ENCODE measurements around the gene TMPRSS11B.
"Not testable (repeated sequence)": the region's sequence is repeated elsewhere in the genome, so short reads cannot be mapped to it uniquely, and the experiment has no call there.

Gene TMPRSS11B

DNA sequence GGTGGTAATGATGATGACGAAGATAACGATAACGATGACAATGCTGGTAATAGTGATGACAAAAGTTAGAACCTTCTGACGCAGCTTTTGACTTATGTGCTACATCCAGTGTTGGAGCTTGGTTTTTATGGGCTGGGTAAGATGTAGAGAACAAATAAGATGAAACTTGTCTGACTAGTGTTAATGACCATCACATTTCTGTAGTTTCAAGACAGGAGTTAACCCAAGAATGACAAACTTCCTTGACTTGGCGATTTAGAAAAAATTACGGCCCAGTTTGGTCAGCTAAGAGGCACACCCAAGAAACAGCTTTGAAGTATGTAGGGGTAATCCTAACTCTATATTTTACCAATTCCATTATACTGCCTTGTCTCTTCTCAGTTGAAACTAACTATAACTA is at the start of gene TMPRSS11B:
TMPRSS11B (minus strand) TSS at position 101 of the 400 bp plus-strand sequence. CDS start 136 bp downstream, outside the sequence.
- no peak for DNase-seq (ENCODE audit: low read depth)

DNA sequence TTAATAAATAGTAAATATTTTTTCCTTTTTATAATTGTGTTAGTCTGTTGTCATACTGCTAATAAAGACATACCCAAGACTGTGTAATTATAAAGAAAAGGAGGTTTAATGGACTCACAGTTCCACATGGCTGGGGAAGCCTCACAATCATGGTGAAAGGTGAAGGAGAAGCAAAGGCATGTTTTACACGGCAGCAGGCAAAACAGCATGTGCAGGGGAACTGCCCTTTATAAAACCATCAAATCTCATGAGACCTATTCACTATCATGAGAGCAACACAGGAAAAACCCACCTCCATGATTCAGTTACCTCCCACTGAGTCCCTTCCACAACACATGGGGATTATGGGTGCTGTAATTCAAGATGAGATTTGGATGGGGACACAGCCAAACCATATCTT is 45.8 kb upstream of the TMPRSS11B start:
- DNase-seq (ENCODE audit: low read depth) = no peak

DNA sequence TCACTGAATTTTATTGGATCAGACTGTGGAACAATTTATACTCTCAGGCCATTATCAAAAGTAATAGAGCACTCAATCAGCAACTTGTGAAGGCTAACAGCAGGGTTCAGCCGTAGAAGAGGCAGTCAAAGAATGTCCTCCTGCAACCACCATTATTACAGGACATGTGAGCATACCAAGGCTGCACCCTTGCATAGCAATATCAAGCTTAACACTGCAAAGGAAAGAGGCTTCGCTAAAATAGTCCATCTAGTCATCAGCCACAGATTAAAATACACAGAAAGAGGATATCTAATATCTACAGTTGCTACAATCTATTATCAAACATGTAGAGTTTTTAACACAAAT is 42.9 kb upstream of the TMPRSS11B start:
- DNase-seq (ENCODE audit: low read depth) = no peak

- DNase-seq (ENCODE audit: low read depth) = no peak
Observed at GRCh38 chr4:68287704-68288392, 42.4 kb upstream of the TMPRSS11B start.

DNA sequence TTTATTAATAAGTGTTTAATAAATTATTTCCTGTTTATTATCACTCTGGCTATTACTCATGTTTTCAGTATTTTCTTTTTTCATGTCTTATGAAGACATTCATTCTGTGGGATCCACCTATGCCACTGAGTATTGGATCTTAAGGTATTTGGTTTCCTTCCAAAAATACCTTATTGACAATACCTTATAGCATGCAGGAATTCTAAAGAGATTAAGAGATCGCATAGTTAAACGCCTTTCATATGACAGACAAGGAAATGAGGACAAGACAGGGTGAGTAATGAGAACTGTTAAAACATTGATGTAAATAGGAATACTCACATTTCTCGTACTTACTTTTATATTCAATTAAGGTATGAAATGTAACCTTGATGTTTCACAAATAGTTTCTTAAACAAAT is 38.2 kb upstream of the TMPRSS11B start:
- no peak for DNase-seq (ENCODE audit: low read depth)

DNA sequence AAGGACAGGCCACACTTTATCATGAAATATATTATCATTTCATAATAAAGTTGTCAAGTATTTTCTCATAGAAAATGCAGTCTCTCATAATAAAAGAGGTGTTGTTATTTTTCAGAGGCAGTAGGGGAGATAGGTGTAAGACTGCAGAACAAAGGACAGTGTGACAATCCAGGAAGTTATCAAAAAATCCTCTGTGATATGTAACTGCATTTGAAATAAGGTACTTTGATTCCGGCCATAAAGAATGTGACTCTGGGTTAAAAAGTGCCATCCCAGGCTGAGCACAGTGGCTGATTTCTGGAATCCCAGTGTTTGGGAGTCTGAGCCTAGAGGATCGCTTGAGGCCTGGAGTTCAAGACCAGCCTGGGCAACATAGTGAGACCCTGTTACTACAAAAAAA is 37.6 kb upstream of the TMPRSS11B start:
- DNase-seq (ENCODE audit: low read depth) = no peak

DNA sequence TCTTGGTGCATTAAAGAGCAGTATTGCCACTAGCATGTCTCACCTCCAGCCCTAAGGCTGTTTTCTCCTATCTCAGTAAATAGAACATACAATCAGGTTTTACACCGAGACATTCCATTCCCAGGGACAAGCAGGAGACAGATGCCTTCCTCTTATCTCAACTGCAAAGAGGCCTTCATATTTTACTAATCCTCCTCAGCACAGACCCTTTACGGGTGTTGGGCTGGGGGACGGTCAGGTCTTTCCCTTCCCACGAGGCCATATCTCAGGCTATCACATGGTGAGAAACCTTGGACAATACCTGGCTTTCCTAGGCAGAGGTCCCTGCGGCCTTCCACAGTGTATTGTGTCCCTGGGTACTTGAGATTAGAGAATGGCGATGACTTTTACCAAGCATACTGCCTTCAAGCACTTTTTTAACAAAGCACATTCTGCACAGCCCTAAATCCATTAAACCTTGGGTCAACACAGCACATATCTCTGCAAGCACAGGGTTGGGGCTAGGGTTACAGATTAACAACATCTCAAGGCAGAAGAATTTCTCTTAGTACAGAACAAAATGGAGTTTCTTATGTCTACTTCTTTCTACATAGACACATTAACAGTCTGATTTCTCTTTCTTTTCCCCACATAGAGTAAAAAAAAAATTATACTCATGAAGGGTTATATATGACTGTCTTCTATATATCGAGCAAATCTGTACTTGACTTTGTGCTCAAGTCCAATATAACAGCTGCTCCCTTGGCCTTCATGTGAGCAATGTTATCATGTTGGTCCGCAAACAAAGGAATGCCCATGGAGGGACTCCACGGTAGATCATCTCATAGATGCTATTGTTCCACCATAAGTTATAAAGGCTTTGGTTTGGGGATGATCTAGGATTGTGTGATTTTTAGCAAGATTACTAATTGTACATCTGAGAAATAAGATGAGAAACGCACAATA is 36.6 kb upstream of the TMPRSS11B start:
- not testable (repeated sequence) for DNase-seq (ENCODE audit: low read depth)

GRCh38 chr4:68278029-68278428 is 32.5 kb upstream of the TMPRSS11B start:
- no peak for DNase-seq (ENCODE audit: low read depth)

- no peak for DNase-seq (ENCODE audit: low read depth)
Observed at GRCh38 chr4:68277627-68278026, 32.1 kb upstream of the TMPRSS11B start.

GRCh38 chr4:68272860-68273259 is 27.4 kb upstream of the TMPRSS11B start:
- no peak for DNase-seq (ENCODE audit: low read depth)

- DNase-seq (ENCODE audit: low read depth) = no peak
Observed at GRCh38 chr4:68272380-68272779, 26.9 kb upstream of the TMPRSS11B start.

GRCh38 chr4:68271851-68272357 is 26.4 kb upstream of the TMPRSS11B start:
- no peak for DNase-seq (ENCODE audit: low read depth)

DNA sequence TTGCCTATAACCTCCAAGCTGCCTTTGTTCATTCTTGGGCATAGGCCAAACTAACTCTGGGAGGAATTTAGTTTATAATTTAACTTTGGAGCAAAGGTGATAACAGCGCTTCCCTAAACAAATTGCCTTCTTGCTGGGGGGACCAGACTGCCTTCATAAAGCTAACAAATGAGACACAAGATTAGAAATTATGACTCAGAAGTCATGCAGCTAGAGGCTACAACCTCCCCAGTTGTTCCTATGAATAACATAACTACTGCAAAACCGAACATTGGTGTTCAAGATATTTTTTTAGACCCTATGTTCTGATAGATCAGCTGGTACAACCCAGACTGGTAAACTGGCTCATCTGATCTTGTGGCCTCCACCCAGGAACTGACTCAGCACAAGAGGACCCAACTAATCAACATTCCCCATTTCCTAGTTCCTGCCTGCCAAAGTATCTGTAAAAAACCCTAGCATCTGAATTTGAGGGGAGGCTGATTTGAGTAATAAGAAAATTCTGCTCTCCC is 22.0 kb upstream of the TMPRSS11B start:
- no peak for DNase-seq (ENCODE audit: low read depth)

DNA sequence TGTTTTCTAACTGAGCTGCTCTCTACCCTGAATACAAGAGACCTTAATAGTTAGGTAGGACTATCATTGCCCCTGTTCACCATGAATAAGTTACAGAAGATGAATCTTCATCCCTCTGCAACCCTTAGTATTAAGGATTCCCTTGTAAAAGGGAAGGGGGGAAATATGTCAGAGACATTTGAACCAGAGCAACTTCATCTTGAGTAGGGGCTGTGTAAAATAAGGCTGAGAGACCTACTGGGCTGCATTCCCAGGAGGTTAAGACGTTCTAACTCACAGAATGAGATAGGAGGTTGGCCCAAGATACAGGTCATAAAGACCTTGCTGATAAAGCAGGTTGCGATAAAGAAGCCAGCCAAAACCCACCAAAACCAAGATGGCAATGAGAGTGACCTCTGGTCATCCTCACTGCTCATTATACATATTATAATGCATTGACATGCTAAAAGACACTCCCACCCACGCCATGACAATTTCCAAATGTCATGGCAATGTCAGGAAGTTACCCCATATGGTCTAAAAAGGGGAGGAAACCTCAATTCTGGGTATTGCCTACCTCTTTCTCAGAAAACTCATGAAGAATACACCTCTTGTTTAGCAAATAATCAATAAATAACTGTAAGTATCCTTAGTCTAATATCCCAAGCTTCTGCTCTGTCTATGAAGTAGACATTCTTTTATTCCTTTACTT is 19.5 kb upstream of the TMPRSS11B start:
- DNase-seq (ENCODE audit: low read depth) = no peak

GRCh38 chr4:68259191-68259590 is 13.7 kb upstream of the TMPRSS11B start:
- no peak for DNase-seq (ENCODE audit: low read depth)

DNA sequence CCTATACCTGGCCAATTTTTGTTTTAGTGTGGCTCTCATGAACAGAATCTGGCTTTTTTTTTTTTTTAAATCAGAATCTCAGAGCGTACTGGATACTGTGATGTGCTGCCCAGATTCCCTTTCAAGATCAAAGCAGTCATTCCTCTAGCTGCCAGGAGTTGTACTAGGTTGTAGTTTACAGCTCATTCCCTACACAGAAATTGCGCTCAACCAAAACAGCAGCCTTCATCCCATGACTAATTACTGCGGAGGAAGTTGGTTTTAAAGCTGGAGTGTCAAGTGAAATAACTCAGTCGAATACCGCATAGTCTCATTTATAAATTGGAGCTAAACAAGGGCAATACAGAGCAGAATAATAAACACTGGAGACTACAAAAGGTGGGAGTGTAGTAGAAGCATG is 12.2 kb upstream of the TMPRSS11B start:
- no peak for DNase-seq (ENCODE audit: low read depth)

- no peak for DNase-seq (ENCODE audit: low read depth)
Observed at GRCh38 chr4:68256284-68256683, 10.8 kb upstream of the TMPRSS11B start.

GRCh38 chr4:68250151-68250930 is 4.8 kb upstream of the TMPRSS11B start:
- no peak for DNase-seq (ENCODE audit: low read depth)

- no peak for DNase-seq (ENCODE audit: low read depth)
Observed at GRCh38 chr4:68249434-68249833, 3.9 kb upstream of the TMPRSS11B start.

DNA sequence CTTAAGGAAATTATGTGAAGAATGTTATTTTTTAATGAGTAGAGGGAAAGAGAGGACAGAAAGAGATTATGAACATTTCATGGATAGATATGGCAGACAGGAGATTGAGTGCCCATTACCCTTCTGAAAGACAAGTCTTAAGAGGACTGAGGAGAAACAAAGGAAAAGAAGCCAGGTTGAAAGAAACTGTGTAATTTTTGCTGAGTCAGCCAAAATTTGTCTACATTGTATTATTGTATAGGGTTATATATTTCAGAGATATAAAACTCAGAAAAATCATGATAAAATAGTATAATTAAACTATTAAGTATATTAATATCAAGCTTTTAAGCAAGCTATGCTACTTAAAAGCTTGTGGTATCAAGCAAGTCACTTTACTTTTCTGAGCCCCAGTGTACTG is 4.9 kb downstream of the TMPRSS11B start:
- DNase-seq (ENCODE audit: low read depth) = no peak

DNA sequence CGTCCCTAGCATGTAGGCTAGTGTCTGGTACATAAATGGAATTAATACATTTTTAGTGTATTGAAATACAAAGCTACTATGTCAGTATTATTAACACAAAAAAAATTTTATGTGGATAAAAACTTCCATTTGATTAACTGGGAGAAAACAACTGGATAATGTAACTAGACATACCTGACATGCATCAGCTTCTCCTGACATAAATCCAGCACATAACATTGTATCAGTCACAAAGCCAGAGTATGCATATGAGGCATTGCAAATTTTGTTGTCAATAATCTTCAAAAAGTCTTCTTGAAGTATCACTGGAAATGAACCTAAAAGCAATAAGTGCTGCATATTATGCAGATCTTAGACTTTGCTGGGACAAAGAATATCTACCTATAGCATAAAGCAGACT is 16.9 kb downstream of the TMPRSS11B start:
- DNase-seq (ENCODE audit: low read depth) = no peak

- DNase-seq (ENCODE audit: low read depth) = no peak
Observed at GRCh38 chr4:68218044-68218443, 27.4 kb downstream of the TMPRSS11B start.

All from activated T-helper 9 cell treated with anti-CD3 and anti-CD28 coated beads, Interleukin-2, amount 50 U/mL, for 16 hours (primary cell).